ENCODE results near the gene TKTL1.

Gene TKTL1

GRCh38 chrX:154348646-154349358 is 53.2 kb downstream of the TKTL1 start:
- peak; percentile 1 for DNase-seq

DNA sequence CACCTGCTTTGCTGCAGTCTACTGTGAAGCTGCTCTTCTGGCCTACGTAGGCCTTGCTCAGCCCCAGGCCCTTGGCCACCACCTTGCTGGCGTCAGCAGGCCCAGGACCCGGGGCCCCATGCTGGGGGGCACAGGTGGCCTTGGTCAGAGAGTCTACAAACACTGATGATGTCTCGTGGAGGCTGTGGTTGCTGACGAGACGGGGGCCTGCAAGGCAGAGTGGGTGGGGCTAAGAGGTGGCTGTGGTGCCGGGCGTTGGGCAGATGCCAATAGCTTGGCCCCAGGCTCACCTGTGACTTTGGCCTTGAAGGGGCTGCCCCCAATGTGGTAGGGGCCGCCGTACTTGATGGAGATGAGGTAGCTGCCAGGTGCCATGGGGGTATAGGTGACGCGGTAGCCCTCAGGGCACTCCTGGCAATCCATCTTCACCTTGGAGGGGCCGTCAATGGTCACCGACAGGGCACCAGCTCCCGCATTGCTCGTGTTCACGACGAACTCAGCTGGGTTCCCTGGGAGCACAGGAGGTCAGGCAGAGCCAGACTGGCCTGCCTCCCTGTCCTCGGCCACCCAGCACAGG is 53.9 kb downstream of the TKTL1 start:
- DNase-seq = peak; percentile 2

DNA sequence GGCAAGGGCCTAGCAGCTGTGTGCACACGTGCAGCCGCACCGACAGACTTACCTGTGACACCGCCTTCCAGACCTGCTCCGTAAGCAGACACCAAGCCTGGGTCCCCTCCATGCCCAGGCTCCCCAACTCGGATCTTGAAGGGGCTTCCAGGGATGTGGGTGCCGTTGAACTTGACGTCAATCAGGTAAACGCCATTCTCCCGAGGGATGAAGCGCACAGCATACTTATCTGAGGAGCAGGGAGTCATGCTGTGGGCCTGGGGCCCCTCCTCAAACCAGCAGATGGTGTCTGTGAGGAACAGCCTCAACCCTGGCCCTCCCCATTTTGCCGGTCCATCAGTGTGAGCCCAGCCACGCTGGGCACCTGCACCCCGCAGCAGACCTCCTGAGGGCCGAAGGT is 54.4 kb downstream of the TKTL1 start:
- peak; percentile 0 for DNase-seq

DNA sequence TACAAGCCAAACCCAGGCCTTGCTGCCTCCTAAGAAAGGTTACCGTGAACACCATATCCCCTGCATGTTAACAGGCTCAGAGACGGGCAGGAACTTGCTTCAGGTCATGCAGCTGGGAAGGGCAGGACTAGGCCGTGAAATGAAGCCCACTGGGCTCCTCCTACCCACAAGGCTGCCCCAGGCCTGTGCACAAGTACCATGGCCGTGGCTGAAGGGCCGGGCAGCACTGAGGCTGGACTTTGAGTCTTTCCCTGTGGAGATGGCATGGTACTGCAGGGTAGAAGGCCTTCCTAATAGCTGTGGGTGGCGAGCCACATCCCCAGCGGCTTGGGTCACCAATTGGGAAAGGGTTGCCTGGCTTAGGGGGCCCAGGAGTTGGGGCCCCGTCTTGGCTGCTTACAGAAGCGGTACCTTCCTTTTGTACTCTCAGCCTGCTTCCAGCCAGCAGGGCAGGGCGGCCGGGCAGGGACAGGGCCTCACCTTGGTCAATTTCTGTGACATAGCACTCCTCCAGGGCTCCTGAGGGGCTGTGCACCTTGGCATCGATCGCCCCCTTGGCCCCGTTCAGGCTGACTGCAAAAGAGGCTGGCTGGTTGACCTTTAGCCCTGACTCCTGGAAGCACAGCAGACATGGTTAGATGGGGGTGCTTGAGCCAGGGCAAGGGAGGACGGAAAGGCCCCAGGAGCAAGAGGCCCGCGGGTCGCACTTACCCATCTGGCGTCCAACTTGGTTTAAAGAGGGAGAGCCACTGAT is 55.0 kb downstream of the TKTL1 start:
- DNase-seq = no peak

GRCh38 chrX:154351183-154352011 is 55.8 kb downstream of the TKTL1 start:
- no peak for DNase-seq

- DNase-seq = no peak
Measured at GRCh38 chrX:154352012-154352401, 56.4 kb downstream of the TKTL1 start.

DNA sequence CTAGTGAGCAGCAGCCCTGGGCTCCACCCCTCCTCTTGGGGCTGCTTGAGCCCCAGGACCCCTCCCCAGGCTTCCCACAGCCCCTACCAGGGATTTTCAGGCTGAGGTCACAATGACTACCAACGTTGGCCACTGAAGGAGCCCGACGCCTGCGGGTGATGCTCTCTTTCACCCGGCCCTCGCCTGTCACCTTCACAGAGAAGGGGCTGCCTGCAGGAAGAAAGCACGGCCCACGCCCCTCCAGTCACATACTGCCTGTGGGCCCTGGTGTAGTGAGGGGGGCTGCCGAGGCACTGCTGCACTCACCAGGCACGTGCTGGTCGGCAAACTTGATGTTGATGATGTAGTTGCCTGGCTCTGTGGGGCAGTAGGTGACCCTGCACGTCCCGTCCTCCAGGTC is 56.9 kb downstream of the TKTL1 start:
- no peak for DNase-seq

- no peak for DNase-seq
Measured at GRCh38 chrX:154353172-154353843, 57.7 kb downstream of the TKTL1 start.

DNA sequence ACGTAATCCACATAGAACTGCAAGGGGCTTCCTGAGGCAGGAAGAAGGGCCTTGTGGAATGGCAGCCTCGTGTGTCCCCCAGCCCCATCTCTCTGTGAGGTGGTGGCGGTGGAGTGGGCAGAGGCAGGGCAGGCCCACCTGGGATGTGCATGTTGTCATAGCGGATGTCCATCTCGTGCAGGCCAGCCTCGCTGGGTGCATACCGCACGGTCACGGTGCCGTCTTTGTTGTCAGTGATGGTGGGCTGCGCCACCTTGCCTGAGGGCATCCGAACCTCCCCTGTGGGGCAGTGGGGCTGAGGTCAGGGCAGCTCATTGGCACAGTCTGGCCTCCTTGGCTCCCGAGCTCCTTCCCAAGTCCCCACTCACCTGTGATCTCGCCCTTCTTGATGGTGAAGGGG is 58.4 kb downstream of the TKTL1 start:
- no peak for DNase-seq

- no peak for DNase-seq
Measured at GRCh38 chrX:154354516-154354915, 58.9 kb downstream of the TKTL1 start.

- no peak for DNase-seq
Measured at GRCh38 chrX:154355094-154355775, 59.6 kb downstream of the TKTL1 start.

- no peak for DNase-seq
Measured at GRCh38 chrX:154355776-154356140, 60.2 kb downstream of the TKTL1 start.

DNA sequence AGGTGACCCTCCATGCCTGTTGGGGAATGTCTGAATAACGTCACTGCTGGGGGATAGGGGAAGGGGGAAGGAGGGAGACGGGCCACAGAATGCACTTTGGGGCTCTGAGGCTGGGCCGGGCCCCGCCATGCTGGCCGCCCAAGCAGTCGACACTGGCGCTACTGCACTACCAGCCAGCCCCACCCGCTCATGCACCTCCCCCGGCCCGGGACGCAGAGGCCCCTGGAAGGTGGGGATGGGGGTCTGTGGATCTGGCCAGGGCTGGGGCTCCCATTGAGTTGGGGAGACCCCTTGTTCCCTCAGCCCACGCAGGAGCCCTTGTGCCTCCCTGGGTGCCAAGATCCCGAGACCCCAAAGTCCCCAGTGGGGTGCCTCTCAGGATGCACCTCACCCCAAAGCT is 61.0 kb downstream of the TKTL1 start:
- DNase-seq = no peak

DNA sequence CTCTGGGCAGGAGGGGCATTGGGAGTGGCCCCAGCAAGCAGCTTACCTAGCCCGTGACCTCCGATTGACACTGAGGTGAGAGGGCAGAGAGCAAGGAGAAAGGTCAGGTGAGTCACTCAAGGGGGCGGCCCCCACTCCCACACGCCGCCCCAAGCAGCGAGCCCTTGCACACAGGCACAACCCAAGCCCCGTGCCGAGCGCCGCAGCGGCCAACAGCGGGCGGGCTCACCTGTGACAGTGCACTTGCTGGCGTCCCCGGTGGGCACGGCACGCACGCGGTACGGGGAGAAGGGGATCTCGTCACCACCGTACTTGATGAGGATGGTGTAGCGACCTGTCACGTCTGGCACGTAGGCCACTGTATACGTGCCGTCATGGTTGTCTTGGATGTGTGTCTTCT is 61.6 kb downstream of the TKTL1 start:
- DNase-seq = no peak

GRCh38 chrX:154358011-154358410 is 62.4 kb downstream of the TKTL1 start:
- DNase-seq = no peak

DNA sequence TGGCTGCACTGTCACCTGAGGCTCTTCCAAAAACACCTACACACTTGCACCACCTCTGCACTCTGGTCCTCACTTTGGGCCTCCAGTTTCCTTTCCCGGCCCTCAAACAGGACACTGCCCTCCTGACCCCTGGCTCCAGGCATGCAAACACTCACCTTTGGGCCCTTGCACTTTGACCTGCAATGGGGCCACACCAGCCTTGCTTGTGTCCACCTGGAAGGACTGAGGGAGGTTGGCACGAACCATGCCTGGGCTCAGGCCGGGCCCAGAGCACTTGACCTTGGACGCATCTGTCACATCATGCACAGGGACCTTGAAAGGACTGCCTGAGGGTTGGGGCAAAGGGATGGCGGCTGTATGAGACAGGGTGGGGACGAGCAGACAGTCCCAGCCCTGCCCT is 63.2 kb downstream of the TKTL1 start:
- no peak for DNase-seq

- no peak for DNase-seq
Measured at GRCh38 chrX:154359362-154360154, 64.0 kb downstream of the TKTL1 start.

- no peak for DNase-seq
Measured at GRCh38 chrX:154360155-154360713, 64.6 kb downstream of the TKTL1 start.

DNA sequence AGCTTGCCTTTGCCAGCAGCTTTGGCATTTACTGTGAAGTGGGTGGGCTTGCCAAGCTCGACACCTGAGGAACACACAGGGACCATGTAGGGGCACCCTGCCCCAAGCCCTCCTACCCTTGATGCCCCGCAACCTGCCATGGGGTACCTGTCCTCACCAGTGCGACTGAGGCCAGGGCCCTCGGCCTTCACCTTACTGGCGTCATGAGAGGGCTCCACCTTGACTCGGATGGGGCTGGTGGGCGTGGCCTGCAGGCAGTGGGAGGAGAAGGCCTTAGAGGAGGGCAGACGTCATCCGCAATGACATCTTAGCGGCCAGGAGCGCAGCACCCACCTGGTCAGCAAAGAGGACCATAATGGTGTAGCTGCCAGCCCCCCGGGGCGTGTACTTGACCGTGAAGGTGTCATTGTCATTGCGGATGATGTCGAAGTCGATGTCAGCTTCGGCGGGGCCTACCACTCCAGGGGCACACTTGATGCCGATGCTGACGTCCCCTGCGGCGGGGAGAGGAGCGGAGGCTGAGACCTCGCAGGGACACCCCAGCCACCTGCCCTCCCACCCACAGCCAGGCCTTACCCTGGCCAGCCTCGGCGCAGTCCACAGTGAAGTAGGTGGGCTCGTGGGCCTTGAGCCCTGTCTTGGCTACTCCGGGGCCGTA is 66.6 kb downstream of the TKTL1 start:
- no peak for DNase-seq

DNA sequence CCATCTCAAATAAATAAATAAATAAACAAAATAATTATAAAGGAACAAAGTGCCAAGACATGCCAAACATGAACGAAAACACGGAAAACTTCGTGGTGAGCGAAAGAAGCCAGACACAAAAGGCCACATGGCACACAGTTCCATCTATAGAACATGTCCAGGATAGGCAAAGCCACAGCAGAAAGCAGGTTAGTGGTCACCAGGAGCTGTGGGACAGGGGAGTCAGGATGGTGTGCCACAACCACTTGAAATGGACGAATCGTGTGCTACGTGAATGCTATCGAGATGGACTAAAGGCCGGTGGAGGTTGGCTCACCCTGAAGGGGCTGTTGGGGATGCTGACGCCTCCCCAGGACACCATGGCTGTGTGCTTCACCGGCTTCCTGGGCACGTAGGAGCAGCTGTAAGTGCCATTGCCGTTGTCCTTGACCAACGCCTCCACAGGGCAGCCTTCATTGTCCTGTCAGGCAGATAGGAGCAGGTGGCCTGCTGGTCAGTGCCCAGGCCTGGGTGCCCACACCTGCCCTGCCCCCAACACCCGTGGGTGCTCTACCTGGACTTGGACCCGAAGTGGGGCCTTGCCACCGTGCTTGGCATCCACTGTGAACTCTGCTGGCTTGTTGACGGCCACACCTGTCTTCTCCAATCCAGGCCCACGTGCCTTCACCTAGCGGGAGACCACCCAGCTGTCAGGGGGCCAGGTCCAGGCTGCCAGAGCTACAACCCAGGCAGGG is 68.3 kb downstream of the TKTL1 start:
- DNase-seq = no peak
